Measurements from ENCODE around the gene PAK1.

The PAK1 gene

GRCh38 chr11:77345621-77346020, 128.3 kb downstream of the PAK1 start:
- H3K9ac ChIP-seq (ENCODE audit: low read length), result no peak overlapping the region
- H4K5ac ChIP-seq (ENCODE audit: low read length), result no peak overlapping the region
- H3K79me2 ChIP-seq (ENCODE audit: control insufficient read depth, insufficient read depth, low read length), result no peaks in the 10 kb centered on the region
- H3K4me2 ChIP-seq (ENCODE audit: low read length), result no peak overlapping the region
- no peaks in the 10 kb centered on the region for H3K79me1 ChIP-seq (ENCODE audit: low read length)
- H3K4me1 ChIP-seq (ENCODE audit: control insufficient read depth, low read depth, low read length), result no peaks in the 10 kb centered on the region
- H2BK5ac ChIP-seq (ENCODE audit: low read length), result no peak overlapping the region
- H3K4ac ChIP-seq (ENCODE audit: low read depth, low read length), result no peak overlapping the region
- no peak overlapping the region for H2AK5ac ChIP-seq (ENCODE audit: low read length)
- no peak for DNase-seq
- no peak overlapping the region for H3K23ac ChIP-seq (ENCODE audit: low read length)
- no peaks in the 10 kb centered on the region for H3K36me3 ChIP-seq (ENCODE audit: control insufficient read depth, insufficient read depth, low read length)
- no peak overlapping the region for H3K27ac ChIP-seq (ENCODE audit: low read depth, low read length)
- H4K8ac ChIP-seq (ENCODE audit: low read depth, low read length), result no peak overlapping the region
- H2BK15ac ChIP-seq (replicated peaks; ENCODE audit: low read depth), result no peak overlapping the region
- no CpG with 5 or more reads among the region's 3 CpGs for WGBS (ENCODE audit: extremely low coverage, insufficient coverage, low lambda C conversion rate)
- H2BK120ac ChIP-seq (ENCODE audit: low read depth, low read length), result no peak overlapping the region
- no peak overlapping the region for H3K18ac ChIP-seq (ENCODE audit: low read length)
- H3K27me3 ChIP-seq (ENCODE audit: insufficient read depth, low read length, poor library complexity), result no peaks in the 10 kb centered on the region
- H3K56ac ChIP-seq (ENCODE audit: low read length), result no peak overlapping the region
- H3K4me3 ChIP-seq (ENCODE audit: low read length), result no peak overlapping the region

DNA sequence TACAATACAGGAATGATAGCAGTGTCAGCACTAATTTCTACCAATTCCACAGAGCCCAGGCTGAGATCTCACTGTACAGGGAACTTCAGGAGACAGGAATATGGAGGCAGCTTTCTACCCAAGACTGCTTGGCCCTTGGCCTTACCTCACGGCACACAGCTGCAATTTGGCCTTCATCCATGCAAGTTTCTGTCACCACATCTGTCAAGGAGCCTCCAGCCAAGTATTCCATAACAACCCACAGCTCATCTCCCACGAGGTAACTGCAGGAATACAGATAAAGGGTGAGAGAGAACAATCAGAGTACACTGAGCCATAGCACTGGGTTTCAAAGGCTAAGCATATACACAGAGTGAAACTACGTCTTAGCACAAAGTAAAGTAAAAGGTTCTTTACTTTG, 133.4 kb downstream of the PAK1 start:
- H2BK120ac ChIP-seq (ENCODE audit: low read depth, low read length), result no peak overlapping the region
- H3K56ac ChIP-seq (ENCODE audit: low read length), result no peak overlapping the region
- H4K8ac ChIP-seq (ENCODE audit: low read depth, low read length), result no peak overlapping the region
- no peak for DNase-seq
- no peak overlapping the region for H4K5ac ChIP-seq (ENCODE audit: low read length)
- no peaks in the 10 kb centered on the region for H3K27me3 ChIP-seq (ENCODE audit: insufficient read depth, low read length, poor library complexity)
- H3K23ac ChIP-seq (ENCODE audit: low read length), result no peak overlapping the region
- no peak overlapping the region for H2AK5ac ChIP-seq (ENCODE audit: low read length)
- H2BK15ac ChIP-seq (replicated peaks; ENCODE audit: low read depth), result no peak overlapping the region
- no peaks in the 10 kb centered on the region for H3K79me2 ChIP-seq (ENCODE audit: control insufficient read depth, insufficient read depth, low read length)
- H3K4me1 ChIP-seq (ENCODE audit: control insufficient read depth, low read depth, low read length), result no peaks in the 10 kb centered on the region
- no peak overlapping the region for H3K4ac ChIP-seq (ENCODE audit: low read depth, low read length)
- no peak overlapping the region for H3K9ac ChIP-seq (ENCODE audit: low read length)
- no peak overlapping the region for H2BK5ac ChIP-seq (ENCODE audit: low read length)
- H3K18ac ChIP-seq (ENCODE audit: low read length), result no peak overlapping the region
- H3K27ac ChIP-seq (ENCODE audit: low read depth, low read length), result no peak overlapping the region
- peaks cover 2% of the 10 kb centered on the region for H3K36me3 ChIP-seq (ENCODE audit: control insufficient read depth, insufficient read depth, low read length)
- H3K79me1 ChIP-seq (ENCODE audit: low read length), result no peaks in the 10 kb centered on the region
- no peak overlapping the region for H3K4me2 ChIP-seq (ENCODE audit: low read length)
- no peak overlapping the region for H3K4me3 ChIP-seq (ENCODE audit: low read length)
- WGBS (ENCODE audit: extremely low coverage, insufficient coverage, low lambda C conversion rate), result no CpG with 5 or more reads among the region's 3 CpGs

- WGBS (ENCODE audit: extremely low coverage, insufficient coverage, low lambda C conversion rate), result no CpG with 5 or more reads among the region's 3 CpGs
- Histone ChIP-seq H3K18ac (ENCODE audit: low read length) (no peak overlapping the region), H2BK15ac (replicated peaks; ENCODE audit: low read depth) (no peak overlapping the region), H3K79me1 (ENCODE audit: low read length) (no peaks in the 10 kb centered on the region), H3K27ac (ENCODE audit: low read depth, low read length) (no peak overlapping the region), H3K4me2 (ENCODE audit: low read length) (no peak overlapping the region), H2BK5ac (ENCODE audit: low read length) (no peak overlapping the region), H3K79me2 (ENCODE audit: control insufficient read depth, insufficient read depth, low read length) (no peaks in the 10 kb centered on the region), H3K4ac (ENCODE audit: low read depth, low read length) (no peak overlapping the region), H2AK5ac (ENCODE audit: low read length) (no peak overlapping the region), H4K8ac (ENCODE audit: low read depth, low read length) (no peak overlapping the region), H3K9ac (ENCODE audit: low read length) (no peak overlapping the region), H3K56ac (ENCODE audit: low read length) (no peak overlapping the region), H2BK120ac (ENCODE audit: low read depth, low read length) (no peak overlapping the region), H3K4me3 (ENCODE audit: low read length) (no peak overlapping the region), H3K4me1 (ENCODE audit: control insufficient read depth, low read depth, low read length) (no peaks in the 10 kb centered on the region), H3K27me3 (ENCODE audit: insufficient read depth, low read length, poor library complexity) (no peaks in the 10 kb centered on the region), H4K5ac (ENCODE audit: low read length) (no peak overlapping the region), H3K23ac (ENCODE audit: low read length) (no peak overlapping the region), H3K36me3 (ENCODE audit: control insufficient read depth, insufficient read depth, low read length) (peaks cover 6% of the 10 kb centered on the region)
- peak; percentile 16 for DNase-seq
These were observed 141.6 kb downstream of the PAK1 start for GRCh38 chr11:77332259-77332658.

GRCh38 chr11:77325159-77325558, 148.7 kb downstream of the PAK1 start:
- DNase-seq, result no peak

DNA sequence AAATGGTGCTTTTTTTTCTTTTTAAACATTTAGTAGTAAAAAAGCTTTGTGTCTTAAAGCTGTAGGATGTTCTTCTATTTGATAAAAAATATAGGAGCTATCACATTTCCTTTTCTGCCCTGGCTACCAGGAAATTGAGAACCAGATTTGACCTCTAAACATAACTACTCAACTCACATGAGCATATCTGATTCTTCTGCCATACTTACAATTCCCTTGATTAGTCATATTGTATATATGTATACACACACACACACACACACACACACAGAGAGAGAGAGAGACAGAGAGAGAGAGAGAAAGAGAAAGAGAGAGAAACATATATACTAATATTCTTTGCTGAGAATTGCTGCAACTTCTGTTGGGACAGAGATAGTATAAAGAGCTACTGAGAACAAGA, 149.4 kb downstream of the PAK1 start:
- Histone ChIP-seq H4K8ac (ENCODE audit: low read depth, low read length) (no peak overlapping the region), H3K9ac (ENCODE audit: low read length) (no peak overlapping the region), H3K4ac (ENCODE audit: low read depth, low read length) (no peak overlapping the region)

More at GRCh38 chr11:77325159-77325558, 148.7 kb downstream of the PAK1 start:
- Histone ChIP-seq H4K5ac (ENCODE audit: low read length) (no peak overlapping the region), H2AK5ac (ENCODE audit: low read length) (no peak overlapping the region), H2BK15ac (replicated peaks; ENCODE audit: low read depth) (no peak overlapping the region), H3K27me3 (ENCODE audit: insufficient read depth, low read length, poor library complexity) (no peaks in the 10 kb centered on the region), H3K4ac (ENCODE audit: low read depth, low read length) (no peak overlapping the region), H3K79me1 (ENCODE audit: low read length) (no peaks in the 10 kb centered on the region), H3K36me3 (ENCODE audit: control insufficient read depth, insufficient read depth, low read length) (no peaks in the 10 kb centered on the region), H2BK120ac (ENCODE audit: low read depth, low read length) (no peak overlapping the region), H3K79me2 (ENCODE audit: control insufficient read depth, insufficient read depth, low read length) (no peaks in the 10 kb centered on the region), H3K23ac (ENCODE audit: low read length) (no peak overlapping the region), H3K4me3 (ENCODE audit: low read length) (no peak overlapping the region), H3K18ac (ENCODE audit: low read length) (no peak overlapping the region), H3K4me2 (ENCODE audit: low read length) (no peak overlapping the region), H4K8ac (ENCODE audit: low read depth, low read length) (no peak overlapping the region), H3K27ac (ENCODE audit: low read depth, low read length) (no peak overlapping the region), H3K9ac (ENCODE audit: low read length) (no peak overlapping the region), H2BK5ac (ENCODE audit: low read length) (no peak overlapping the region), H3K56ac (ENCODE audit: low read length) (no peak overlapping the region), H3K4me1 (ENCODE audit: control insufficient read depth, low read depth, low read length) (no peaks in the 10 kb centered on the region)
- no CpG with 5 or more reads among the region's 1 CpG for WGBS (ENCODE audit: extremely low coverage, insufficient coverage, low lambda C conversion rate)

GRCh38 chr11:77322926-77323590, 150.8 kb downstream of the PAK1 start:
- DNase-seq, result no peak
- H3K79me2 ChIP-seq (ENCODE audit: control insufficient read depth, insufficient read depth, low read length), result no peaks in the 10 kb centered on the region
- no peak overlapping the region for H2BK120ac ChIP-seq (ENCODE audit: low read depth, low read length)
- H2BK5ac ChIP-seq (ENCODE audit: low read length), result no peak overlapping the region
- no CpG with 5 or more reads among the region's 2 CpGs for WGBS (ENCODE audit: extremely low coverage, insufficient coverage, low lambda C conversion rate)
- H2BK15ac ChIP-seq (replicated peaks; ENCODE audit: low read depth), result no peak overlapping the region
- no peaks in the 10 kb centered on the region for H3K4me1 ChIP-seq (ENCODE audit: control insufficient read depth, low read depth, low read length)
- H3K36me3 ChIP-seq (ENCODE audit: control insufficient read depth, insufficient read depth, low read length), result no peaks in the 10 kb centered on the region
- no peak overlapping the region for H3K9ac ChIP-seq (ENCODE audit: low read length)
- H3K4ac ChIP-seq (ENCODE audit: low read depth, low read length), result no peak overlapping the region
- H3K4me3 ChIP-seq (ENCODE audit: low read length), result no peak overlapping the region
- no peak overlapping the region for H3K4me2 ChIP-seq (ENCODE audit: low read length)
- no peak overlapping the region for H4K5ac ChIP-seq (ENCODE audit: low read length)
- no peaks in the 10 kb centered on the region for H3K27me3 ChIP-seq (ENCODE audit: insufficient read depth, low read length, poor library complexity)
- H3K23ac ChIP-seq (ENCODE audit: low read length), result no peak overlapping the region
- H4K8ac ChIP-seq (ENCODE audit: low read depth, low read length), result no peak overlapping the region
- no peak overlapping the region for H3K18ac ChIP-seq (ENCODE audit: low read length)
- H3K56ac ChIP-seq (ENCODE audit: low read length), result no peak overlapping the region
- H3K27ac ChIP-seq (ENCODE audit: low read depth, low read length), result no peak overlapping the region
- no peaks in the 10 kb centered on the region for H3K79me1 ChIP-seq (ENCODE audit: low read length)
- H2AK5ac ChIP-seq (ENCODE audit: low read length), result no peak overlapping the region

More for the DNA sequence above, 149.4 kb downstream of the PAK1 start:
- H3K23ac ChIP-seq (ENCODE audit: low read length), result no peak overlapping the region
- no peak overlapping the region for H3K56ac ChIP-seq (ENCODE audit: low read length)
- no peaks in the 10 kb centered on the region for H3K4me1 ChIP-seq (ENCODE audit: control insufficient read depth, low read depth, low read length)
- no peak overlapping the region for H3K18ac ChIP-seq (ENCODE audit: low read length)
- H4K5ac ChIP-seq (ENCODE audit: low read length), result no peak overlapping the region
- no peak overlapping the region for H3K27ac ChIP-seq (ENCODE audit: low read depth, low read length)
- no peak overlapping the region for H3K4me3 ChIP-seq (ENCODE audit: low read length)
- no peak for DNase-seq
- no peak overlapping the region for H2BK5ac ChIP-seq (ENCODE audit: low read length)
- H2BK120ac ChIP-seq (ENCODE audit: low read depth, low read length), result no peak overlapping the region
- no peaks in the 10 kb centered on the region for H3K79me1 ChIP-seq (ENCODE audit: low read length)
- H2BK15ac ChIP-seq (replicated peaks; ENCODE audit: low read depth), result no peak overlapping the region
- no peaks in the 10 kb centered on the region for H3K36me3 ChIP-seq (ENCODE audit: control insufficient read depth, insufficient read depth, low read length)
- no peaks in the 10 kb centered on the region for H3K79me2 ChIP-seq (ENCODE audit: control insufficient read depth, insufficient read depth, low read length)
- H2AK5ac ChIP-seq (ENCODE audit: low read length), result no peak overlapping the region
- no peak overlapping the region for H3K4me2 ChIP-seq (ENCODE audit: low read length)
- no peaks in the 10 kb centered on the region for H3K27me3 ChIP-seq (ENCODE audit: insufficient read depth, low read length, poor library complexity)
